ENCODE data around the gene NAXD.

NAXD gene

DNA sequence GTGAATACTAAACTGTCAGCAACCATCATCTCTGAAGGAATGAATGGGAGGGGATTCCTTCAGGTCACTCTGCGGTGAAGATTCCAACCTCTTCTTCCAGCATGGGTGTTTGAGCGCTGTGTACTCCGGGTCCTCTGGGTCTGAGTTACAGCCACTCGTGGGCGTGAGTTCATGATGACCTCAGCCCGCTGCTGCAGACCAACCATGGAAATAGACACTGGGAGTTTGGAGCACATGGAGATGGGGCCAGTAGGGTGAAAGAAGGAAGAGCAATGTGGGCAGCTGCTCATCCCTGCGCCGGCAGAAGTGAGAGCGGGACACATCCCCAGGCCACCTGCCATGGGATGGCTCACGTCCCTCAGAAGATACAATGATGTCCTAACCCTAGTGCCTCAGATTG, 37.0 kb upstream of the NAXD start:
- no peaks in the 10 kb centered on the region for H3K36me3 ChIP-seq (ENCODE audit: control insufficient read depth, insufficient read depth, low read length)
- DNase-seq (ENCODE audit: extremely low read depth, insufficient read length), result no peak
- H3K4me3 ChIP-seq (replicated peaks; ENCODE audit: low read depth, low read length), result no peak overlapping the region
- TF ChIP-seq, protein P1, sequence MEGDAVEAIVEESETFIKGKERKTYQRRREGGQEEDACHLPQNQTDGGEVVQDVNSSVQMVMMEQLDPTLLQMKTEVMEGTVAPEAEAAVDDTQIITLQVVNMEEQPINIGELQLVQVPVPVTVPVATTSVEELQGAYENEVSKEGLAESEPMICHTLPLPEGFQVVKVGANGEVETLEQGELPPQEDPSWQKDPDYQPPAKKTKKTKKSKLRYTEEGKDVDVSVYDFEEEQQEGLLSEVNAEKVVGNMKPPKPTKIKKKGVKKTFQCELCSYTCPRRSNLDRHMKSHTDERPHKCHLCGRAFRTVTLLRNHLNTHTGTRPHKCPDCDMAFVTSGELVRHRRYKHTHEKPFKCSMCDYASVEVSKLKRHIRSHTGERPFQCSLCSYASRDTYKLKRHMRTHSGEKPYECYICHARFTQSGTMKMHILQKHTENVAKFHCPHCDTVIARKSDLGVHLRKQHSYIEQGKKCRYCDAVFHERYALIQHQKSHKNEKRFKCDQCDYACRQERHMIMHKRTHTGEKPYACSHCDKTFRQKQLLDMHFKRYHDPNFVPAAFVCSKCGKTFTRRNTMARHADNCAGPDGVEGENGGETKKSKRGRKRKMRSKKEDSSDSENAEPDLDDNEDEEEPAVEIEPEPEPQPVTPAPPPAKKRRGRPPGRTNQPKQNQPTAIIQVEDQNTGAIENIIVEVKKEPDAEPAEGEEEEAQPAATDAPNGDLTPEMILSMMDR (IDR thresholded peaks at IDR 0.05; ENCODE audit: insufficient read depth, low read length, poor library complexity, severe bottlenecking), result no peak
- H3K27me3 ChIP-seq (replicated peaks; ENCODE audit: control insufficient read depth, insufficient read depth, low read length), result 0 out of 2 replicates have a peak, but pooled peaks cover 3% of the 10 kb centered on the region

DNA sequence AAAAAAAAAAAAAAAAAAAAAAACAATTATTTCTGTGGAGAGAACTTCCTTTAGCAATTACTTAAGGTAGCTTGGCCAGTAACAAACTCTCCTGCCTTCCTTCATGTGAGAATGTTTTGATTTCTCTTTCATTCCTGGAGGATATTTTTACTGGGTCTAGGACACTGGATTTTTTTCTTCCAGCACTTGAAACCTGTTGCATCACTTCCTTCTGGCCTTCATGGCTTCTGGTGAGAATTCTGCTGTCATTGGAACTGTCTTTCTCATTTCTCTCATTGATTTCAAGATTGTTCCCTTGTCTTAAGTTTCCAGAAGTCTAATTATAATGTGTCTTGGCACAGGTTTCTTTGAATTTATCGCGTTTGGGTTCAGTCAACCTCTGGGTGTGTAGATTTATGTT, 34.5 kb upstream of the NAXD start:
- H3K36me3 ChIP-seq (ENCODE audit: control insufficient read depth, insufficient read depth, low read length), result no peaks in the 10 kb centered on the region
- H3K4me3 ChIP-seq (replicated peaks; ENCODE audit: low read depth, low read length), result no peak overlapping the region
- 0 out of 2 replicates have a peak, but pooled peaks cover 3% of the 10 kb centered on the region for H3K27me3 ChIP-seq (replicated peaks; ENCODE audit: control insufficient read depth, insufficient read depth, low read length)
- TF ChIP-seq, protein P1 (IDR thresholded peaks at IDR 0.05; ENCODE audit: insufficient read depth, low read length, poor library complexity, severe bottlenecking), result no peak
- DNase-seq (ENCODE audit: extremely low read depth, insufficient read length), result no peak

DNA sequence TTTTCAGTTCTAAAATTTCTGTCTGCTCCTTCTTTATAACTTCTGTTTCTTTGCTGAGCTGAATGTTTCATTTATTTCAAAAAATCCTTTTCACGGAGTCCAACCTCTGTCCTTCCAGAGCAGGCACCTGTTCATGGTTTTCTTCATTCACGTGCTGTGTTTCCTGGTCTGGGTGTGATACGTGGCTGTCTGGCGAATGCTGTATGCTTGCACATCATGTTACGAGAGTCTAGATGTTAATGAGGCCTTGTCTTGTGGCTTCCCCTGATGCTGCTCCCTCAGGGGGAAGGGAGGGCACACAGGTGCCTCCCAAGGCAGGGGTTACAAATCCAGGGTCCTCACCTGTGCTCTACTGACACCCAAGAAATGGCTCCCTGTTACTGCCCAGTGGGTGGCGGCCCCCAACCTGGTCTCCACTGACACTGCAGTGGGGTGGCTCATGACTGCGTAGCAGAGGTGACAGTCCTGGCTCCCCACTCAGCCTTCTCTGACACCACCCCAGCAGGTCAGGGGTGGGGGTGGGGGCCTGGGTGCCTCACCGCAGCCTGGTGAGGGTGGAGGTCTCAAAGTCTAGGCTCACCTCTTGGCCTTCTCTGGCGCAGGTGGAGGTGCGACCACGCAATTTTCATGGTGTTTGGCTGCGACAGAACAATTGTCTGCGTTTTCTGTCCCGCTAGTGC, 33.7 kb upstream of the NAXD start:
- H3K4me3 ChIP-seq (replicated peaks; ENCODE audit: low read depth, low read length), result no peak overlapping the region
- TF ChIP-seq, protein P1 (IDR thresholded peaks at IDR 0.05; ENCODE audit: insufficient read depth, low read length, poor library complexity, severe bottlenecking), result no peak
- no peak for DNase-seq (ENCODE audit: extremely low read depth, insufficient read length)
- H3K36me3 ChIP-seq (ENCODE audit: control insufficient read depth, insufficient read depth, low read length), result no peaks in the 10 kb centered on the region
- 0 out of 2 replicates have a peak, but pooled peaks cover 3% of the 10 kb centered on the region for H3K27me3 ChIP-seq (replicated peaks; ENCODE audit: control insufficient read depth, insufficient read depth, low read length)

DNA sequence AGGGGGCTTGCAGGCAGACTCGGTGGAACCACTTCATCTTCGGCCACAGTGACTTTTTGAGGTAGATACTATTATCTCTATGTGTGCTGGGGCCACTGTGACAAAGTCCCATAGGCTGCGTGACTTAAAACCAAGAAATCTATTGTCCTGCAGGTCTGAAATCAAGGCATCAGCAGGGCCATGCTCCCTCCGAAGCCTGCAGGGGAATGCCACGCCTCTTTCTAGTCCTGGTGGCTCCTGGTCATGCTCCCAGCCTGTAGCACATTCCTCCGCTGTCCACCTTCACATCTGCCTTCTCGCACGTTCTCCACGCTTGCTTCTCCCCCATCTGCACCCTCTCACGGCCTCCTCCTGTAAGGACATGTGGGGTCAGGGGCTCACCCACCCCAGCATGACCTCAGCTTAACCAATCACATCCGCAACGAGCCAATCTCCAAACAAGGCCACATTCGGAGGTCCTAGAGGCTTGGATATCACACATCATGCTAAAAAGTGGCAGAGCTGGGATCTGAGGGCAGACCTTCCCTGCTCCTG, 32.9 kb upstream of the NAXD start:
- Histone ChIP-seq H3K36me3 (ENCODE audit: control insufficient read depth, insufficient read depth, low read length) (no peaks in the 10 kb centered on the region), H3K4me3 (replicated peaks; ENCODE audit: low read depth, low read length) (no peak overlapping the region), H3K27me3 (replicated peaks; ENCODE audit: control insufficient read depth, insufficient read depth, low read length) (0 out of 2 replicates have a peak, but pooled peaks cover 3% of the 10 kb centered on the region)
- TF ChIP-seq, protein P1 (IDR thresholded peaks at IDR 0.05; ENCODE audit: insufficient read depth, low read length, poor library complexity, severe bottlenecking), result no peak
- no peak for DNase-seq (ENCODE audit: extremely low read depth, insufficient read length)

DNA sequence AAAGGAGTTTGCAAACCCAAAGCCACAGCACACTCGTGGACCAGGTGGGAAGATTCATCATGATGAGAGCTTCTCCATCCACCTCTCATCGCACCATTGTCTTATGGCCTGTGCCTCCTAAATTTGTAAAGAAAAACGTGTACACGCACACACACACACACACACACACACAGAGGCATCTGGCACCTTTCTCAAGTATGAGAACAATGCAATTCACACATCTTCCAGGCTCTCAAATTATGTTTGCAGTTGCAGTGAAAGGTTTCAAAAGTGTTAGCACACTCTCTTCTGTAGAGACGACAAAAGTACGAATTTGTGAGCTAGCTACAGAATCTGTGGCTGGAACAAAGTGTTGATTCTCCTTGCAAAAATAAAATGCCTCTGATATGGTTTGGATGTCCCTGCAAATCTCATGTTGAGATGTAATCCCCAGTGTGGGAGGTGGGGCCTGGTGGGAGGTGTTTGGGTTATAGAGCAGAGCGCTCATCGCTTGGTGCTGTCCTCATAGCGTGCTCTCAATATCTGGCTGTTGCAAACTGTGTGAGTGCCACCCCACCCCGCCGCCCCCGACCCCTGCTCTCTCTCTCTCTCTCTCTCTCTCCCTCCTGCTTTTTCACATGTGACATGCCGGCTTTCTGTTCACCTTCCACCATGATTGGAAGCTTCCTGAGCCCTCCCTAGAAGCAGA, 32.0 kb upstream of the NAXD start:
- Histone ChIP-seq H3K36me3 (ENCODE audit: control insufficient read depth, insufficient read depth, low read length) (no peaks in the 10 kb centered on the region), H3K4me3 (replicated peaks; ENCODE audit: low read depth, low read length) (no peak overlapping the region), H3K27me3 (replicated peaks; ENCODE audit: control insufficient read depth, insufficient read depth, low read length) (0 out of 2 replicates have a peak, but pooled peaks cover 3% of the 10 kb centered on the region)
- TF ChIP-seq, protein P1 (IDR thresholded peaks at IDR 0.05; ENCODE audit: insufficient read depth, low read length, poor library complexity, severe bottlenecking), result no peak
- no peak for DNase-seq (ENCODE audit: extremely low read depth, insufficient read length)

All from GM06990 (cell line).